HG03045 (cell line): ENCODE data around the gene SOD2.
"Not testable (repeated sequence)": the region's sequence is repeated elsewhere in the genome, so short reads cannot be mapped to it uniquely, and the experiment has no call there.

Source experiments
- ATAC-seq: cut with Tn5 transposase; IDR thresholded peaks from one replicate; pipeline ENCODE4 v1.9.1; 2021; ENCODE audit warnings: mild to moderate bottlenecking, moderate library complexity; ENCODE audit not compliant: unreplicated experiment

The SOD2 gene

GRCh38 chr6:159716247-159717096, 23.4 kb upstream of the SOD2 start:
- ATAC-seq: no peak

GRCh38 chr6:159715605-159716004, 22.6 kb upstream of the SOD2 start:
- no peak for ATAC-seq

- ATAC-seq: no peak
Observed at GRCh38 chr6:159715166-159715565, 22.1 kb upstream of the SOD2 start.

GRCh38 chr6:159714404-159714803, 21.4 kb upstream of the SOD2 start:
- no peak for ATAC-seq

GRCh38 chr6:159713984-159714383, 20.9 kb upstream of the SOD2 start:
- ATAC-seq: no peak

GRCh38 chr6:159712389-159712788, 19.3 kb upstream of the SOD2 start:
- not testable (repeated sequence) for ATAC-seq

DNA sequence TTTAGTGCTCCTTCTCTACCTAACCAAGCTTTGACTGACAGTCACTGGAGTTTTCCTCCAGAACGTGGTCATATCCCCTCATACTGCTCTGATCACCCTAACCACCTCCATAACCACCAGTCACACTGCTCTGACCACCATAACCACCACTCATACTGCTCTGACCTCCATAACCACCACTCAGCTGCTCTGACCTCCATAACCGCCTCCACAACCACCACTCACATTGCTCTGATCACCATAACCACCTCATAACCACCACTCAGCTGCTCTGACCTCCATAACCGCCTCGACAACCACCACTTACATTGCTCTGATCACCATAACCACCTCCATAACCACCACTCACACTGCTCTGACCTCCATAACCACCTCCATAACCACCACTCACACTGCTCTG, 17.6 kb upstream of the SOD2 start:
- ATAC-seq: not testable (repeated sequence)

- no peak for ATAC-seq
Observed at GRCh38 chr6:159701413-159701999, 8.5 kb upstream of the SOD2 start.

GRCh38 chr6:159700970-159701369, 7.9 kb upstream of the SOD2 start:
- no peak for ATAC-seq

GRCh38 chr6:159695984-159696383, 2.9 kb upstream of the SOD2 start:
- no peak for ATAC-seq

GRCh38 chr6:159693894-159694545, 979 bp upstream of the SOD2 start:
- no peak for ATAC-seq

GRCh38 chr6:159692303-159693127, 526 bp downstream of the SOD2 start:
- peak; percentile 35 for ATAC-seq

GRCh38 chr6:159691963-159692287, 1.1 kb downstream of the SOD2 start:
- no peak for ATAC-seq

DNA sequence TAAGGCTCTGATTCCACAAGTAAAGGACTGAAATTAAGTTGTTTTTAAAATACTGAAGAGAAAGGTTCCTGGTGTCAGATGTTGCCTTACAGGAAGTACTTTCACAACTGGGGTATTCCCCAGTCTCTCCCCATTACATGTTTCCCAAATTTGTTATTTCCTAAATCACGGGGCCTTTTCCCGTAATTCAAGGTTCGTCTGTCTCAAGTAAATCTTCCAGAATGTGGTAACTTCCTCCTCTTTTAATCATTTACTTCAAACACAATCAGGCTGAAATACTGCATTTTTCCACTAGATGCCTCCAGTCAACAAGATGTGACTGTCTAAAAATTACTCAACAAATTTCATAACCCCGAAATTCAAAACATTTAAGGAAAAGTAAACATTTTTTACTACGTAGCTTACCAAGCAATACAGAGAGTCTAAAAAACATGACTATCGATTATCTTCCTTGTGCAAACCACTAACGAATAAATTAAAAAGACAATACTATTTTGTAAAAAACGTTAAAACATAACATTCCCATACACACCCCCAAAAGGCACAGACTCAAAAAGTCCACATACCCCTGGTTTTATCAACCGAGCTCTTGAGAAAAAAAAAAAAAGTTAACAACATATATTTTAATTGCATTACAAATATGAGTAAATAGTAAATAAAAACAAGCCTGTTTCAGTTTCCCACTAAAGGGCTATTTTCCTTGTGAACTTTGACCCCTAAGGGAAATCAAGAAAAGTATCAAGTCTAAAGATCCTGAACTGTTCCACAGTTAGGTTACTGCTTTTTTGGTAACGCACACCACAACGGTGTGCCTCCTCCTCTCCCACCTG, 1.7 kb downstream of the SOD2 start:
- ATAC-seq: no peak

DNA sequence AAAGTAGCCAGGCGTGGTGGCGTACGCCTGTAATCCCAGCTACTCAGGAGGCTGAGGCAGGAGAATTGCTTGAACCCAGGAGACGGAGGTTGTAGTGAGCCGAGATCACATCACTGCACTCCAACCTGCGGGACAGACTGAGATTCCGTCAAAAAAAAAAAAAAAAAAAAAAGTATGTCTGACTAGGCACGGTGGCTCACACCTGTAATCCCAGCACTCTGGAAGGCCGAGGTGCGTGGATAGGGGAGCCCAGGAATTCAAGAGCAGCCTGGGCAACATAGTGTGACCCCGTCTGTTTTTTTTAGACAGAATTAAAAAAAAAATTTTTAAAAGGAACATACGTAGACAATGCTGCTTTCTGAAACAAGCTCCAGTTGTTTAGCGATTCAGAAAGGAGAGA, 2.9 kb downstream of the SOD2 start:
- ATAC-seq: not testable (repeated sequence)

DNA sequence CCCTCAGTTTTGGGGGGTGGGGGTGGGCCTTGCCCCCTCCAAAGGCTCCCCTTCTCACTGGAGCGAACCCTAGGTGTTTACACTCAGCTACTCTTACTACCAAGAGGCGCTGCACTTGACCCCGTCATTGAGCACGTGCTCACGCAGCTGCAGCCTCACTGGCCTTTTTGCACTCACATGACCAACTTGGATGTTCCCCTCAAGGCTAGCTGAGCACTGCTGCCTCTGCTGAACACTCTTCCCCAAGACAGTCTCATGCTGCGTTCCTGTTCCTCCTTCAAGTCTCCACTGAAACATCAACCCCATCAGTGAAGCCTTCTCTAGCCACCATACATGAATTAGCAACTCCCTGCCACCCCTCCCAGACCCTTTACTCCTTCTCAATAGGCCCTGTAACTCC, 4.0 kb downstream of the SOD2 start:
- no peak for ATAC-seq

DNA sequence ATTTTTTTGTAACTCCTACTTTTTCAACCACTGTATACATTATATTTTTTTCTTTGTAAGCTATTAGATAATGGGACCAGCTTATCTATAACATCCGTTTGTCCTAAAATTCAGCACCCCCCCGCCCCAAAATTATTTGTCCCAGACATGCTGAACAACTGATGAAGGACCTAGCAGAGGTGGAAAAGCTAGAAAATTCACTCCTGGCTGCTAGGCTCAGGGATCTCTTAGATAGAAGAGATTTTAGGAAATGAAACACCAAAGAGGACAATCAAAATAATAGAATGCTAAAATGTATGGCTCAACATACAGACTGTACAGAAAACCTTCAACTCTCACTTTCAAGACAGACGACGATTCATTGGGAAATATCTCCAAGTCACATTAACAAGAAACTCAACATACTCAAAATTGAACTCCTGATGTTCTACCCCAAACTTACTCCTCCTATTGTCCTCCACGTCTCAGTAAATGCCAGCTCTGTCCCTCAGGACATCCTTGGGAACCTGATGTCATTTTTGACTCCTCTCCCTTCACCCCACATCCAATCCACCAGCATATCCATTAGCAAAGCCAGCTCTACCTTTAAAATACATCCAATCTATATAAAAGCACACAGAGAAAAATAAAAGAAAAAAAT, 4.7 kb downstream of the SOD2 start:
- no peak for ATAC-seq

GRCh38 chr6:159687341-159687740, 5.7 kb downstream of the SOD2 start:
- ATAC-seq: no peak

GRCh38 chr6:159686703-159687102, 6.3 kb downstream of the SOD2 start:
- no peak for ATAC-seq

DNA sequence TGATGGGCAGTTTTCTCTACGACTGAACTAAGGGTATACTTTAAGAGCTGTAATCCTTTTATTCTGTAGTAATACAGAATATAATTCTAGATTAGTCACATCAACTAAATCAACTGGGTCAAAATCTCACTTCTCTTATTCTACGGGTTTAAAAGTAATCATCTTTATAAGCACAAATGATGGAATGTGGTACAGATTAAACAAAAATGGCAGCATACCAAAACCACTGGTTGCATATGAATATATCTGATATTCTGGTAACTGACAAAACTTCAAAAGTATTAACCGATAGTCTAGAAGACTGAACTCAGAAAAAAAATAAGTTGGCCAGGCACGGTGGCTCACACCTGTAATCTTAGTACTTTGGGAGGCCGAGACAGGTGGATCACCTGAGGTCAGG, 7.0 kb downstream of the SOD2 start:
- ATAC-seq: no peak
